ENCODE data around the gene MPPE1.
A peak's percentile ranks its signal among the peaks of the same experiment; 100 is the strongest.

MPPE1 gene

DNA sequence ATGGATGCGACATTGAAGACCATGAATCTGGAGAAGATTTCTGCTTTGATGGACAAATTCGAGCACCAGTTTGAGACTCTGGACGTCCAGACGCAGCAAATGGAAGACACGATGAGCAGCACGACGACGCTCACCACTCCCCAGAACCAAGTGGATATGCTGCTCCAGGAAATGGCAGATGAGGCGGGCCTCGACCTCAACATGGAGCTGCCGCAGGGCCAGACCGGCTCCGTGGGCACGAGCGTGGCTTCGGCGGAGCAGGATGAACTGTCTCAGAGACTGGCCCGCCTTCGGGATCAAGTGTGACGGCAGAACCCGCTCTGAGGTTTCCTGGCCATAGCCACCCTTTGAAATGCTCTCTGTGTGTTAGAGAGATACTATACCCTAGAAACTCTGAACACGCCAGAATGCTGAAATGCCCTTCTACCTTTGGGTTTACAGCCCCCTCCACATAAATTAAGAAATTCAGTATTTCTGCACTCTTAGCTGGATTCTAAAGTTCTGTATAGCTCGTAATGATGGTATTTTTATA lies 56.2 kb downstream of the MPPE1 start:
- DNase-seq: peak in 1 of 2 donors; percentile 36

DNA sequence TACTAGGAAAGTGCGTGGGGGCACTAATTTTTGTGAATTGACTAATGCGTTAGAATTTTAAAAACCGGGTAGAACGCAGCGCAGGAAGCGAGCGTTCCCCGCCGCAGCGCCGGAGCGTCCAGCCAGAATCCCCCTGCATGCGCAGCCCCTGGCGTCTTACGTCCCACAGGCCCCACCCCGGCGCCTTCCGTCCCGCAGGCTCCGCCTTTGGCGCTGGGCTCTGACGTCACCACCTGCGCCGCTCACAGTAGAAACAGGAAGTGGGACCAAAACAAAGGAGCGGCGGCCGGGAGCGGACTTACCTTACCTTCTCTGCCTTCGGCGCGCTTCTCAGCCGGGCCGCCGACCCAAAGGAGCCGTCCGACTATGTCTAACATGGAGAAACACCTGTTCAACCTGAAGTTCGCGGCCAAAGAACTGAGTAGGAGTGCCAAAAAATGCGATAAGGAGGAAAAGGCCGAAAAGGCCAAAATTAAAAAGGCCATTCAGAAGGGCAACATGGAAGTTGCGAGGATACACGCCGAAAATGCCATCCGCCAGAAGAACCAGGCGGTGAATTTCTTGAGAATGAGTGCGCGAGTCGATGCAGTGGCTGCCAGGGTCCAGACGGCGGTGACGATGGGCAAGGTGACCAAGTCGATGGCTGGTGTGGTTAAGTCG lies 56.8 kb downstream of the MPPE1 start, which contains the start of gene CHMP1B:
TSS of gene CHMP1B (plus strand) at position 268 of the 660 bp plus-strand sequence. CDS start at position 367, 99 bp downstream.
- DNase-seq: peak; percentile 87 to 93

DNA sequence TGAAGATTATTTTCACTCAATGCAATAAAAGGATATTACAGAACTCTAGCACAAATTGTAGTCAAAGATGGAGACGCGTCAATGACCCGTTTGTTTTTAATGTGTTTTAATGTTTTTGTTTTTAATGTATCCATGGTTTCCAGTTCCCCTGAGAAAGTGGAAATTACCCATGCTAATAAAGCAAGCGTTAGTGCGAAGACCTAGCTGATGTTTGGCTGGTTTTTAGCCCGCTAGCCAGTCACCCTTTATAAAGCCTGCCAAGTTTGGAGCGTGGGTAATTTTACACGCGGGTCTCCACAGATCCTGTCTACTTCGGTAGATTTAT lies 57.3 kb downstream of the MPPE1 start:
- DNase-seq: peak in 1 of 2 donors; percentile 45

DNA sequence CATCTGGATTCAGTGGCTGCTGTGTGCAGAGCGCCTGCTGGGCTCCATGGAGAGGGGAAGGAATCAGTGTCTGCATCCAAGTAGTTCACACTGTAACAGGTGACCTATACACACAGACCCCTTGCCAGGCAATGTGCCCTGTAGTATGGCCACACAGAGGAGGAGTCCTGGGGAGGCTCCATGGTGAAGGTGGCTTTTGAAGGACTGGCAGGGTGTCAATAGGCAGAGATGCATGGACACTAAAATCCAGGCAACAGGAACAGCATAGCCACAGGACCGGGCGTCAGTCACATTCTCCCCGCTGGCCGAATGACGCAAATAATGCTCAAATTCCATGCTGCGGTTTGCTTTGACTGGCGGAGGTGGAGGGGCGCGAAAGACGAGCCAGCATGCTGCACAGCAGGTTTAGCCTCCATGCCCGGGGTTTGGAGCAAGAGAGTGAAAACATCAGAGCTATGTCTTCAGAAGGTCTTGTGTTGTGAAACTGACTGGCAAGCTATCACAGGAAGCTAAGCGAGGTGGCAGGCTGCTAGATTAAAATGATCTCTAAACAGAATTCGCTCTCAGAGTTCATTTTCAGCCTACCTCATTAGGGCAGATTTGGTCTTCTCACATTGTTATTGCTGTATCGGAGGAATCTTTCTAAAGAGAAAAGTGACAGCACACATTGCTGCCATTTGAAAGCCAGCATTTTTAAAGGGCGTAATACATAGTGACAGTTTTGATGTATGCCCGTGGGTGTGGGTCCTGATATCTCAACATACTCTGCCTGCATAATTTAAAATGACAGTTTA lies 58.1 kb downstream of the MPPE1 start:
- peak in 1 of 2 donors; percentile 36 for DNase-seq

DNA sequence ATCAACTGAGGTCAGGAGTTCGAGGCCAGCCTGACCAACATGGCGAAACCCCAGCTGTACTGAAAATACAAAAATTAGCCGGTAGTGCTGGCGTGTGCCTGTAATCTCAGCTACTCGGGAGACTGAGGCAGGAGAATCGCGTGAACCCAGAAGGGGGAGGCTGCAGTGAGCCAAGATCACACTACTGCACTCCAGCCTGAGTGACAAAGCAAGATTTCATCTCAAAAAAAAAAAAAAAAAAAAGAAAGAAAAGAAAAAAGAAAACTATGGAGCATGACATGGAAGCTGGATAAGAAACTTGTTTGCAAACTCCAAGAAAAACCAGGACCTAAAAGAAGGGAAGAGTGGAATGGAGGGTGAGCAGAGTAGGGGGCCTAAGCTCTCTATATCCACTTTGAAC lies 58.8 kb downstream of the MPPE1 start:
- no peak for DNase-seq

DNA sequence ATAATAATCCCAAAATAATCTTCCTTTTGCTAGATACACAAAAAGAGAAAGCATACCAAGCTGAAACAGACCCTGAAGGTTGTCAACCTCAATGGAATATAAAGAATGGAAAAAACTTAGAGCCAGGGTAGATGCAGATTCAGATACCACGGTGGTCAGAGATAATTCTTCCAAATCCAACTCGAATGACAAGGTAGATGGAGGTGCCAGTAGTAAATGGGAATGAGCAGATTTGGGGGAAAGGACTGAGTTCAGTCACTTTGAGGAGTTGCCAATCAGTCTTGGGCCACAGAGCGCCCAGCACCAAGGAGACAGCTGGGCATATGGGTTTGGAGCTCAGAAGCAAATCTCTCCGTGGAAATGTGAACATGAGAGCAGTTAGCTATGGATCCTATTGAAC lies 60.3 kb downstream of the MPPE1 start:
- no peak for DNase-seq

DNA sequence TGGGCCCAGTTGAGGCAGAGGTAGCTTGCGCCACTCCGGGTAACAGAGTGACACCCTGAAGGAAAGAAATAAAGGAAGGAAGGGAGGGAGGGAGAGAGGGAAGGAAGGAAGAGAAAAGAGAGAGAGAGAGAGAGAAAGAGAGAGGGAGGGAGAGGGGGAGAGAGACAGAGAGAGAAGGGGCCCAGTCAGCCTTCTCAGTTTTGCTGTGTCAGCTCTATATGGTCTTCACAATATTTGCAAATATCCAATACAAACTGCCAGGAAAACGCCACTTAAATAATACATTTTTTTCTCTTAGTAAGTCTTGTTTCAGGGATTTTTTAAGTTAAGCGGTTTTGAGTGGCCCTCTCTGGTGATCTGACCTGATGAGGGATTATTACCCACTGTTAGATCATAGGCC lies 62.5 kb downstream of the MPPE1 start:
- DNase-seq: no peak

DNA sequence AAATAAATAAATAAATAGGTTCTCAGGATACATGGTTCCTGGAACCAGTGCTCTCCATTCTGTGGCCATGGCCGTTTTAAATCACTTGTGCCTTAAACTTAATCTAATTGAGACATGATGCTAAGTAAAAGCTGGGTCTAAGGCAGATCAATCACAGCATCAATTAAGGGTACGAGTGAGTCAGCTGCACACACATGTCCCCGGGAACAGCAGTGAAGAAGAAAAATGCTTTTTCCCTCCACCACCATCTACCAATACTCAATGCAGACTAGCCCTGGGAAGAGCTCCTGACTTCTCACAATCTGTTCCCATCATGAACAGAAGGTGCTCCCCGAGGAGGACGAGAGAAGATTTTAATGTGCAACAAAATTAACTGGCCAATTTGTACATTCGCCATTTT lies 63.7 kb downstream of the MPPE1 start:
- no peak for DNase-seq

DNA sequence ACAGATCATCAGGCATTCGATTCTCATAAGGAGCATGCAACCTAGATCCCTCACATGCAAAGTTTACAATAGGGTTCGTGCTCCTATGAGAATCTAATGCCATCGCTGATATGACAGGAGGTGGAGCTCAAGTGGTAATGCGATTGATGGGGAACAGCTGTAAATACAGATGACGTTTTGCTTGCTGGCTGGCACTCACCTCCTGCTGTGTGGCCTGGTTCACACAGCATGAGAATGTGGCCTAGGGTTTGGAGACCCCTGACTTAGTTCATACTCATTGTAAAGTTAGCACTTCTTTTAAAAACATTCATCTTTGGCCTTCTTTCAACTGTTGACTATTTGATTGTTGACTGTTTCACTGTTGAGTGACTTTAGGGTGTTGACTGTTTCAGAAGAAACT lies 65.6 kb downstream of the MPPE1 start:
- no peak for DNase-seq

DNA sequence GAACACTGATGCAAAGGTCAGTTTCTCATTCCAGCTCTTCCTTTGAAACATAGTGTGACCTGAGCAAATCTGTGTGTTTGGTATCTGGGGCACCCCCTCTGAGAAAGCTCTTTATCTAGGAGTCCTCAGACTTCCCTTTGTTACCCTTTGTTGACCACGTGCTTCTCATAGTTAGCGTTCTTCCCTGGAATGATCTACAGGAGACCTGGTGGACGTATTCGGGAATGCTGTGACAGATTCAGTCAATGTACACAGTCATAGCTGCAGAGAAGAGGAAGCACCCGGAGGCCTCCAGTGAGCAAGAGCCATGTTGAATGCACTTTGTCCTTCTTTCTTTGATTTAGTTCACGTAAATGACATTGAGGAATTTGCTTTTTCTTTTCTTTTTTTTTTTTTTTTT lies 67.6 kb downstream of the MPPE1 start:
- DNase-seq: no peak

DNA sequence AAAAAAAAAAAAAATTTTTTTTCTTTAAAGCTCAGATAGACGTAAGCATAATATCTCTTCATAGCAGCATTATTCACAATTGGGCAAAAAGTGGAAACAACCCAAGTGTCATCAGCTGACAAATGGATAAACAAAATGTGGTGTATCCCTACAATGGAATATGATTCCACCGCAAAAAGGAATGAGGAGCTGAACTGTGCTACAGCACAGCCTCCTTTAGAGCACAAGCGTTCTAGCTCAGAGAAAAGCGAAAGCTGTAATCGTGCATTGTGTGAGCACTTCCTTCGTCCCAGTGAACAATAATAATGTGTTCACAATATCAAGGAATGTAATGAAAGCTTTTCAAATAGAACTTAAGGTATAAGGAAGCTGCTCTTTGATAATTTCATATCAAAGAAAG lies 68.6 kb downstream of the MPPE1 start:
- no peak for DNase-seq

DNA sequence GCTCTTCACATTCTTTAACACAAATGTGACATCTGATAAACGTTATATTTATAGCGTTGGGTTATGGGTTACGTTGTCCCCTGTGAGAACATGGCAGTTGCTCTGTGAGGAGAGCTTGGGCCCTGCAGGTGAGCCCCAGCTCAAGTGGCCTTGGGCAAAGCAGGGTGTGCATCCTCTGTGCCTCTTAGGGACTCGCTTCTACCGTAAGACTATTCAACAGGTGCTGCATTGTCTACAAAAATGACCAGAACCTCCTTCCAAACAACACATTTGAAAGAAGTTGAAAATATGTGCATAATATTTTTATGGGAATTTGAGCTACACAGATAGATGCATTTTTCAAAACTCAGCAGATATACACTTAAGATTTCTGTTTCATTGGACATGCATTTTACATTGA lies 73.3 kb downstream of the MPPE1 start:
- DNase-seq: no peak

Data from bone marrow (tissue), 2 donors.